ENCODE results near the gene ZNF224.

Gene ZNF224

DNA sequence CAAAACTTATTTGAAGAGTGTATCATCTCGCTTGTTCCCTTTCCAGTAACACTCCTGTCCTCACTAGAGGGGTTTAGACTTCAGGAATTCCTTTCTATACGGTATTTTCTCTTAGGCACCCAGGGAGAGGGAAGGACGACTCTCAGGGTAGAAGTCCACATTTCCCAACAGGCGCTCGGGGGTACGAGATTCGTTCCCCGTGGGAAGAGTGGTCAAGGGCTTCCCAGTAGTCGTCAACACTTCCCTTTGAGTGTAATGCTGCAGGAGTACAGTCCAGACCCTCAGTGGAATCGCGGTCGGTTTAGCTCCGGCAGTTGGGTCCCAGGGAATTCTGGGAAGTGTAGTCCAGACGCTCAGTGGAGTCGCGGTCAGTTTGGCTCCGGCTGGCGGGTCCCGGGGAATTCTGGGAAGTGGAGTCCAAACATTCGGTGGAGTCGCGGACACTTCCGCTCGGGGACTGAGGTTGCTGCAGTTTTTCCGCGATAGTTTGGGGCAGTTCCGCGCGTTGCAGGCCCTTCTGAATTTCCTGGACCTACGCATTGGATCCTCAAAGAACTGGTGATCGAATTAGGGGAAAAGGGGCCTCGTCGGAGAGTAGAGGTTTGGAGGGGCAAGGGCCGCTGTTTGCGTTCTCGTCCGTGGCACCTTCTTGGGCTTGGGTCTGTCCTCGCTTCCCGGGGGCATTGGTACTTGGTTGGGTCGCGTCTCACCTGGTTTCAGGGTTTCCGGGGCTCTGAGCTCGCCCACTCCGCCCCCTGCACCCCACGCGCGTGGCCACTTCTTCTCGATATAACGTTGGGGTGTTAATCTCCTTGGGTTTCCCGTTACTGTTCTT, at the start of gene ZNF224:
Gene ZNF224 (plus strand): TSS at position 431 of the 835 bp plus-strand sequence. CDS start 3,513 bp downstream, outside the sequence.
- DNase-seq, result peak; percentile 91
- CTCF ChIA-PET, result interaction anchor here (1.1 to 1.9 kb wide), 5 partner anchors 20 to 159 kb away, joined by 3 to 7 read pairs (median 5); partner anchors contain the start of genes ZNF225, ZNF230, ZNF284 and ZNF45
- Mint-ChIP-seq H3K27me3 (peaks cover 4% of the 10 kb centered on the region), H3K36me3 (peaks cover 37% of the 10 kb centered on the region), H3K9me3 (peaks cover 13% of the 10 kb centered on the region), H3K4me3 (peak within 1 kb of the TSS; percentile 94), H3K4me1 (peaks cover 21% of the 10 kb centered on the region), H3K27ac (peak within 1 kb of the TSS; percentile 79)

DNA sequence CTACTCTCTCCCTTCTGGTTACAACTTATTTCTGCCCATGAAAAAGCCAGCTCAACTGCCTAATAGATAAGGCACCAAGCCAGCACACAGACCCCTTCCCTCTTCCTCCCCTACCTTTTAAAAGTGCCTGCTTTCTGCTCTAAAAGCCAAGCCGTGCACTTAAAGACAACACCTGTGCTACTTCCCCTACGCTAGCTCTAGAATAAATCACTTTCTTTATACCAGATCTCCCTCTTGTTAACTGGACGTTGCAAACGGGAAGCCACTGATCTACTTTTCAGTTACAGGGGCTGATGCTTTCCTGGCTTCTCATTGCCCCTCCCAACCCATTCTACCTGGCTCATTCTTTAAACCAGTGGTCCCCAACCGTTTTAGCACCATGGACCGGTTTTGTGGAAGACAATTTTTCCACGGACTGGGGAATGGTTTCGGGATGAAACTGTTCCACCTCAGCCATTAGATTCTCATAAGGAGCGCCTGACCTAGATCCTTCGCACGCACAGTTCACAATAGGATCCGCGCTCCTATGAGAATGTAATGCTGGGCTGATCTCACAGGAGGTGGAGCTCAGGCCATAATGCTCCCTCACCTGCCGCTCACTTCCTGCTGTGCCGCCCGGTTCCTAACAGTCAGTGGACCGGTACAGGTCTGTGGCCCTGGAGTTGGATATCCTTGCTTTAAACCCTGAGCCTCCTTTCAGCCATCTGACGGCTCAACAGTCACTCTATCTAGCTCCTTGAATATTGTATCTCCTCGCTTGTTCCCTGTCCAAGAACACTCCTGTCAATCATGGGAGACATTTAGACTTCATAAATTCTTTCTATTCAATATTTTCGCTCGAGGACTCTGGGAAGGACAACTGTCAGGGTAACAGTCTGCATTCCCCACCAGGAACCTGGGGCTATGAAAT, 43.2 kb upstream of the ZNF224 start:
- DNase-seq, result peak; percentile 30
- CTCF ChIA-PET, result no interaction called here
- Mint-ChIP-seq H3K27me3 (peaks cover 10% of the 10 kb centered on the region), H3K4me1 (peaks cover 20% of the 10 kb centered on the region), H3K27ac (peak overlapping the region; percentile 59), H3K9me3 (peaks cover 45% of the 10 kb centered on the region), H3K4me3 (peak overlapping the region; percentile 76), H3K36me3 (peaks cover 15% of the 10 kb centered on the region)

DNA sequence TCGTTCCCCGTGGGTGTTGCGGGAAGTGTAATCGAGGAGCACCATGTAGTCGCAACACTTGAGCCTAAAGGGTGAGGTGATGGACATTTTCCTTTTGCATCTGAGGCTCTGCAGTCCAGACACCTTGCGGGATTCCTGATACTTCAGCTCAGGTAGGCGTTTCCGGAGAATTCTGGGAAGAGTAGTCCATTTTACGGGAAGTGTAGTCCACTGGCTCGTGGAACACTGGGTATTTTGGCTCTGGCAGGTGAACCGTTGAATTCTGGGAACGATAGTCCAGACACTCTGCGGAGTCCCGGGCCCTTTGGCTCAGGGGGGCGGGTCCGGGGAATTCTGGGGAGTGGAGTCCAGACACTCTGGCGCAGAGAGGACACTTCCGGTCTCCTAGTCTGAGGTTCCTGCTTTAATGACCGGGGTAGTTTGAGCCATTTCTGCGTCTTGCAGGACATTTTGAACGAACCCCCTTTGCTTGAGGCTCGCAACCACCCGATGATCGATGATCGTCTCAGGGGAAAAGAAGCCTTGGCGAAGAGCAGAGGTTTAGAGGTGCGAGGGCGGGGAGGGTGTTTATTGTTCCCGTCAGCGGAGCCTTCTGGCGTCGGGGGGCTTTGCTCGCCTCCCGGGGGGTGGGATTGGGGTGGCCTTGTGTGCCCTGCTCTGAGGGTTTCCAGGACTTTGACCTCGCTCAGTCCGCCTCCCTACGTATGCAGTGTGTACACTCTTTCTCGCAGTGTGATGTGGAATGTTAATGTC, 42.3 kb upstream of the ZNF224 start, which contains the start of gene ZNF223:
Gene ZNF223 (plus strand): TSS at position 387 of the 753 bp plus-strand sequence. CDS start 3,141 bp downstream, outside the sequence.
- CTCF ChIA-PET, result no interaction called here
- H3K36me3 Mint-ChIP-seq, result peaks cover 15% of the 10 kb centered on the region
- H3K27ac Mint-ChIP-seq, result peak within 1 kb of the TSS; percentile 59
- peak within 1 kb of the TSS; percentile 76 for H3K4me3 Mint-ChIP-seq
- DNase-seq, result peak; percentile 33
- peaks cover 46% of the 10 kb centered on the region for H3K9me3 Mint-ChIP-seq
- H3K27me3 Mint-ChIP-seq, result peaks cover 10% of the 10 kb centered on the region
- H3K4me1 Mint-ChIP-seq, result peaks cover 20% of the 10 kb centered on the region

DNA sequence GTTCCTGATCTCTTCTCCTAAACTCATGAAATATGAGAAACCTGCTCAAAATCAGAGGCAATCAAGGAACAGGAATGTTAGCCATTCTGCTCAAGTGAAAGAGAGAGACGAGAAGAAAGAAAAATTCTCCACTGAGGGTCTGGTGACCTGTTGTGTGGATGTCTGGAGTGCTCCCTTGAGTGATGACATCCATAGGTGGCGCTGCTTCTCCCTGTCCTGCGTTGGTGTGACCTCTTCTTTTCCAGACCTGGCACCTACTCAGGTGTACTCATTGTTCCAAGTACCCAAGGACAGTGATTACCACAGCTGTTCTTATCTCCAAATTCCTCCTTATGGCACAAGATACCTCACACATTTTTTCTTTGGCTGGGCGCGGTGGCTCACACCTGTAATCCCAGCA, 38.3 kb upstream of the ZNF224 start:
- no peak overlapping the region for H3K4me3 Mint-ChIP-seq
- CTCF ChIA-PET, result no interaction called here
- peaks cover 10% of the 10 kb centered on the region for H3K27me3 Mint-ChIP-seq
- H3K36me3 Mint-ChIP-seq, result peaks cover 15% of the 10 kb centered on the region
- H3K9me3 Mint-ChIP-seq, result peaks cover 64% of the 10 kb centered on the region
- no peak overlapping the region for H3K27ac Mint-ChIP-seq
- DNase-seq, result no peak
- H3K4me1 Mint-ChIP-seq, result peaks cover 16% of the 10 kb centered on the region

DNA sequence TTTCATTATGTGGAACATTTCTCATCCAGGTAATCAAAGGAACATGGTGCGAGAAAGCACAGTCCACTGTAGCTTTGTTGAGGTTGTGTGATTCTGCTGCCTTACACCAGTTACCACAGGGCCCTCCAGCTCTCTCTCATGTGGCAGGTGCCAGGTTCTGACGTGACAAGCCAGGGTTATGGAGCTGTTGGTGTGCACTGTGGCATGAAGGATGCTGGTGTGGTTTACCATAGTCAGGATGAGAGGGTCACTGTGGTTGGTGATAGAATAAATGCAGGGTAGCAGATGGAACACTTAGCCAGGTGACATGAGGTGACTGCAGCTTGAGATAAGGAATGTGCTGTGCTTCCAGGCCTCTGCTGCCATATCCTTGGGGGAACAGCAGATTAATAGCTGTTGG, 34.9 kb upstream of the ZNF224 start:
- CTCF ChIA-PET, result no interaction called here
- Mint-ChIP-seq H3K4me3 (no peak overlapping the region), H3K9me3 (peaks cover 49% of the 10 kb centered on the region), H3K4me1 (no peaks in the 10 kb centered on the region), H3K27me3 (no peaks in the 10 kb centered on the region), H3K36me3 (peaks cover 6% of the 10 kb centered on the region), H3K27ac (no peak overlapping the region)
- DNase-seq, result no peak

DNA sequence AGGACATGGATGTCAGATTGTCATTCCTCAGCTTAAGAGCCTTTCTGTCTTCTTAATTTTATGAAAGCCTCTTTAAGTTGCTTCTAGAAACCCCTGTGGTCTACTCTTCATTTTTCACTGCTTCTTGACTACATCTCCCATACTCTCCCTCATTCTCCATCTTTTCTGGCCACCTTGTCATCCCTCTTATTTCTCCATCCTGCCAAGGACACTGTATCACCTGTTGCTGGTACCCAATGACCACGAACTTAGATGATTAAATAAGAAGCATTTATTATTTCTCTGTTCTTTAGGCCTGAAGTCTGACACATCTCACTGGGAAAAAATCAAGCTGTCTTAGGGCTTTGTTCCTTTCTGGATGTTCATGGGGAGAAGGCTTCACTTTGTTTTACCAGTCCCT, 33.1 kb upstream of the ZNF224 start:
- no peaks in the 10 kb centered on the region for H3K4me1 Mint-ChIP-seq
- H3K27me3 Mint-ChIP-seq, result no peaks in the 10 kb centered on the region
- CTCF ChIA-PET, result no interaction called here
- no peak overlapping the region for H3K27ac Mint-ChIP-seq
- no peak for DNase-seq
- H3K36me3 Mint-ChIP-seq, result peaks cover 2% of the 10 kb centered on the region
- no peak overlapping the region for H3K4me3 Mint-ChIP-seq
- peaks cover 41% of the 10 kb centered on the region for H3K9me3 Mint-ChIP-seq

DNA sequence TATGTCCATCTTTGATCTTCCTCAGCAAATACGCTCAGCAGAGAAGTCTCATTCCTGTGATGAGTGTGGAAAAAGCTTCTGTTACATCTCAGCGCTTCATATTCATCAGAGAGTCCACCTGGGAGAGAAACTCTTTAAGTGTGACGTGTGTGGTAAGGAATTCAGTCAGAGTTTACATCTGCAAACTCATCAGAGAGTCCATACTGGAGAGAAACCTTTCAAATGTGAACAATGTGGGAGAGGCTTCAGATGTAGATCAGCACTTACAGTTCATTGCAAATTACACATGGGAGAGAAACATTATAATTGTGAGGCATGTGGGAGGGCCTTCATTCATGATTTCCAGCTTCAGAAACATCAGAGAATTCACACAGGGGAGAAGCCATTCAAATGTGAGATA, 27.9 kb upstream of the ZNF224 start:
- DNase-seq, result no peak
- H3K4me1 Mint-ChIP-seq, result peaks cover 5% of the 10 kb centered on the region
- no peak overlapping the region for H3K27ac Mint-ChIP-seq
- H3K4me3 Mint-ChIP-seq, result no peak overlapping the region
- CTCF ChIA-PET, result no interaction called here
- peaks cover 15% of the 10 kb centered on the region for H3K36me3 Mint-ChIP-seq
- peaks cover 51% of the 10 kb centered on the region for H3K9me3 Mint-ChIP-seq
- no peaks in the 10 kb centered on the region for H3K27me3 Mint-ChIP-seq

DNA sequence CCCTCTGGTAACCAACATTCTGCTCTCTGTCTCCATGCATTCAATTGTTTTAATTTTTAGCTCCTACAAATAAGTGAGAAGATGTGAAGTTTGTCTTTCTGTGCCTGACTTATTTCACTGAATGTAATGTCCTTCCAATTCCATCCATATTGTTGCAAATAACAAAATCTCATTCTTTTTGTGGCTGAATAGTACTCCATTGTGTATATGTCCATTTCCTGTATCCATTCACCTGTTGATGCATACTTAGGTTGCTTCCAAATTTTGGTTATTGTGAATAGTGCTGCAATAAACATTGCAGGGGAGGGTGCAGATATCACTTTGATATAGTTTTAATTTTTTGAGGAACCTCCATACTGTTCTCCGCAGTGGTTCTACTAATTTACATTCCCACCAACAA, 24.7 kb upstream of the ZNF224 start:
- peaks cover 5% of the 10 kb centered on the region for H3K27me3 Mint-ChIP-seq
- peaks cover 28% of the 10 kb centered on the region for H3K36me3 Mint-ChIP-seq
- CTCF ChIA-PET, result no interaction called here
- no peak overlapping the region for H3K4me3 Mint-ChIP-seq
- peaks cover 51% of the 10 kb centered on the region for H3K9me3 Mint-ChIP-seq
- peaks cover 24% of the 10 kb centered on the region for H3K4me1 Mint-ChIP-seq
- DNase-seq, result no peak
- no peak overlapping the region for H3K27ac Mint-ChIP-seq

DNA sequence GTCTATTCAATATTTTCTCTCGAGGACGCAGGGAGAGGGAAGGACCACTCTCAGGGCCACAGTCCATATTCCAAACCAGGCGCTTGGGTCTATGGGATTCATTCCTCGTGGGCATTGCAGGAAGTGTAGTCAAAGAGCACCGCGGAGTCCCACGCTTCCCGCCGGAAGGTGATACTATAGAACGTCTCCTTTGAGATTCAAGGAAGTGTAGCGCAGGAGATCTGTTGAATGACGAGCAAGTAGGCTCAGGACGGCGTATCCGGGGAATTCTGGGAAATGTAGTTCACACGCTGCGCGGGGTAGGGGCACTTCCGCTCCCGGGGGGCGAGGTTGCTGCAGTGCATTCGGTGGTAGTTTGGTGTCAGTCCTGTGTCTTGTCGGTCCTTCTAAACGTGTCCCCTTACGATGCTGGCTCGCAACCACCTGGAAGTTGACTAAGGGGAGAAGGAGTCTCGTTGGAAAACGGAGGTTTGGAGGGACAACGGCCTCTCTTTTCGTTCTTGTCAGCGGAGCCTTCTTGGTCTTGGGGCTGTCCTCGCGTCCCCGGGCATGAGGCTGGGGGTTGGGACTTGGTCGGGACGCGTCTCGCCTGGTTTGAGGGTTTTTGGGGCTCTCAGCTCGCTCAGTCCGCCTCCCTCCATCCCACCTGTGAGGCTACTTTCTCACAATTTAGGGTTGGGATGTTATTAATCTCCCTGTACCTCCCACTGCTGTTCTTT, 22.2 kb upstream of the ZNF224 start, which contains the start of gene ZNF284:
Gene ZNF284 (plus strand): TSS at position 336 of the 719 bp plus-strand sequence. CDS start 4,231 bp downstream, outside the sequence.
- peak within 1 kb of the TSS; percentile 58 for H3K27ac Mint-ChIP-seq

DNA sequence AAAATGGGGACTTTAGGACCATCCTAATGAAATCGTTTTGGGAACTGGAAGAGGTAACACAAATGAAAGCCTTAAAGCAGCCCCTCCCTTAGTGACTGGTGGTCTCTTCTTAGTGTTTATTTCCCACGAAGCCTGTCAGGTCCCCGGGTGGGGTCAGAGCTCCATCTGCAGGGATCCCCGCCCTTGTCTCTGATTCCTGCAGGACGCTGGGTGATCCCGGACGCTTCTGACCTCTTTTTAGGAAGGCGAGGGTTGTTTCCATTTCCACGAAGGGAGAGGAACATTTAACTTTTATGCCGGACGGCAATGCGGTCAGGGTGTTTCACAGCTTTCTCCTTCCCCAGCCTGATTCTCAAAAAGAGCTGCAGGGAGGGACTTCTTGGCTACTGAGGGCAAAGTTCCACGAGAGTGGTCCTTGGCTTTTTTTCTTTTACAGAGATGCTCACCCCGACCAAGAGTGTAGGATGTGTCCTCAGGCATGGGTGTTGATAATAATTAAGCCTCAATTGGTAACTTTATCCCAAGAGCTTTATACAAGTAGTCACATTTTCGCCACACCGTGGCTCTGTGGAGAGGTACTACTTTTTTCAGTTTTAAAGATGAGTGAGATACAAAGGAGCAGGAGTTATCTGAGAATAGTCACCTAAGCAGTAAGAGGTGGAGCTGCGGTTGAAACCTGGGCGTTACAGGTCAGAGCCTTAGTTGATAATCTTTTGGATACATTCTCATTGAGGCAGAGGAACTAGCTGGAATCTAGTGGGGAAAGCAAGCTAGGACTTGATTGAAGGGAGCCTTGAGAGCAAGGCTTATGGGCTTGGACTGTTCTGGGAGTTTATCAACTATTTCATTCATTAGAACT, 21.4 kb upstream of the ZNF224 start:
- H3K4me1 Mint-ChIP-seq, result peaks cover 24% of the 10 kb centered on the region
- CTCF ChIA-PET, result interaction anchor here (0.6 to 1.7 kb wide), 2 partner anchors 22 to 49 kb away, joined by 3 to 7 read pairs; no protein-coding TSS in a partner anchor
- peaks cover 5% of the 10 kb centered on the region for H3K27me3 Mint-ChIP-seq
- H3K9me3 Mint-ChIP-seq, result peaks cover 35% of the 10 kb centered on the region
- peak overlapping the region; percentile 87 for H3K4me3 Mint-ChIP-seq
- no peak for DNase-seq
- H3K36me3 Mint-ChIP-seq, result peaks cover 26% of the 10 kb centered on the region
- H3K27ac Mint-ChIP-seq, result no peak overlapping the region

More for the DNA sequence above, 22.2 kb upstream of the ZNF224 start, which contains the start of gene ZNF284:
- CTCF ChIA-PET, result interaction anchor here (0.6 to 1.7 kb wide), 2 partner anchors 23 to 48 kb away, joined by 3 to 7 read pairs; no protein-coding TSS in a partner anchor
- Mint-ChIP-seq H3K9me3 (peaks cover 39% of the 10 kb centered on the region), H3K36me3 (peaks cover 22% of the 10 kb centered on the region), H3K4me3 (peak within 1 kb of the TSS; percentile 87), H3K27me3 (peaks cover 5% of the 10 kb centered on the region), H3K4me1 (peaks cover 24% of the 10 kb centered on the region)
- DNase-seq, result peak; percentile 87

DNA sequence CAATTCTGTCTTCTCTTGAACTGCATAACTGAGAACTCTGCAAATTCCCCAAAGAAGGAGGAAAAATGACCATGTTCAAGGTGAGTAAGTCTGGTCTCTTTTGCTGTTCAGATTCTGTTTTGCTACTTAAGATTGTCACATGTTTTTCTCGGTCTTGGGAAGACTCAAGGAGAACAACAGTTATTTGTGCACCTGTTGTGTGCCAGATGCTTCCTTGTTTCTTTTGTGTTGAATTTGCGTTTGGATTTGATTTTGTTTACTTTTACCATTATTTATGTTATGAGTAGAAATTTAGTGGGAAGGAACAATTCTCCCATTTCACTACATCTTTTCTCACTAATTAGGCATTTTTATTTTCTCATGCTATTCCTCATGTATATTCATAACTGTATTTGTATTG, 17.8 kb upstream of the ZNF224 start:
- Mint-ChIP-seq H3K27ac (no peak overlapping the region), H3K9me3 (peaks cover 12% of the 10 kb centered on the region), H3K27me3 (peaks cover 5% of the 10 kb centered on the region), H3K4me1 (peaks cover 19% of the 10 kb centered on the region), H3K36me3 (peaks cover 31% of the 10 kb centered on the region), H3K4me3 (no peak overlapping the region)
- CTCF ChIA-PET, result no interaction called here
- DNase-seq, result no peak

DNA sequence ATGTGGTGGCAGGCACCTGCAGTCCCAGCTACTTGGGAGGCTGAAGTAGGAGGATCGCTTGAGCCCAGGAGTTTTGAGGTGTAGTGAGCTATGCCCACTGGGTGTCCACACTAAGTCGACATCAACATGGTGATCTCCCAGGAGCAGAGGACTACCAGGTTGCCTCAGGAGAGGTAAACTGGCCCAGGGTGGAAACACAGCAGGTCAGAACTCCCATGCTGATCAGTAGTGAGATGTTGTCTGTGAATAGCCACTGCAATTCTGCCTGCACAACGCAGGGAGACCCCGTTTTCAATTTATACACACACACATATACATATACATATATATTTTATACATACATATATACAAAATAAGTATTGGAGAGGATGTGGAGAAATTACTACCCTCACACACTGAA, 2.1 kb upstream of the ZNF224 start:
- peaks cover 18% of the 10 kb centered on the region for H3K4me1 Mint-ChIP-seq
- peaks cover 4% of the 10 kb centered on the region for H3K9me3 Mint-ChIP-seq
- no peak overlapping the region for H3K27ac Mint-ChIP-seq
- CTCF ChIA-PET, result no interaction called here
- peaks cover 4% of the 10 kb centered on the region for H3K27me3 Mint-ChIP-seq
- no peak overlapping the region for H3K4me3 Mint-ChIP-seq
- H3K36me3 Mint-ChIP-seq, result peaks cover 16% of the 10 kb centered on the region
- DNase-seq, result no peak

All from activated naive CD4-positive, alpha-beta T cell treated with anti-CD3 and anti-CD28 coated beads, Interleukin-2, amount 10 ng/mL, durations not matched to agents 7 days and 5 days (primary cell).